GM12878 (cell line): ENCODE measurements around the gene NISCH. TPM values are rescaled to one million over a fixed set of nuclear protein-coding genes. Genes with fewer than 3 reads are reported as not detected.

ENCODE experiments used
- BCL3 ChIP-seq: IDR thresholded peaks from 2 replicates; pipeline ENCODE4 v1.6.1; 2011; ENCODE audit warnings: borderline replicate concordance, low read depth, mild to moderate bottlenecking, moderate library complexity, low read length; ENCODE audit not compliant: insufficient read depth, poor library complexity, severe bottlenecking
- E4F1 ChIP-seq: fragments of 450-650 bp; IDR thresholded peaks from 2 replicates; pipeline ENCODE4 v1.6.1; 2018; ENCODE audit warnings: borderline replicate concordance, mild to moderate bottlenecking; ENCODE audit not compliant: partially characterized antibody
- polyA plus RNA-seq, 11 experiments: library from polyadenylated mRNA; depleted of rRNA in 4 of 11; unstranded in 6 of 11; stranded (reverse) in 5 of 11; fragments of >200 nt; fragmentation: Nextera tagmentation in 4 of 11; fragmentation: Illumina TruSeq in 1 of 11; extraction: Ambion mirVana in 4 of 11; extraction: Trizol in 1 of 11; gene quantifications; 1 replicate in 1 of 11; 2 replicates in 10 of 11; pipeline versions ENCODE4 v1.2.1 to v1.2.3, GENCODE V29; 2011 to 2016; ENCODE audit warnings: inconsistent platforms in 2 of 11, missing spikeins in 2 of 11, low read depth in 1 of 11
- total RNA-seq, 4 experiments: library from RNA; depleted of rRNA in 3 of 4; stranded (reverse); fragments of >200 nt in 3 of 4; fragmentation: Illumina TruSeq in 1 of 4; extraction: Trizol in 1 of 4; gene quantifications; 2 replicates each; pipeline versions ENCODE4 v1.2.1 to v1.2.3, GENCODE V29; 2013 to 2021

Gene NISCH
- total and polyA plus RNA-seq, 10 of the 15 experiments (the other 5 are each of a cell fraction or from before 2014, with no cell fraction given): 0.76 to 52.5 (median 24.6) TPM

- no peak for TF ChIP-seq E4F1
- TF ChIP-seq BCL3: no peak
- TF ChIP-seq, all 136 proteins: peak for 0
Observed at GRCh38 chr3:52541050-52541449, 85.6 kb downstream of the NISCH start (continued).

Other genes starting within 250 kb of the NISCH start
Only the 7 nearest of the 15 such genes appear.
- 75.0 and 84.7 TPM in 2 replicates for gene BAP1, start 45.6 kb upstream of the NISCH start, total RNA-seq (2014; rRNA removed)
- 34.3 and 36.4 TPM in 2 replicates for gene BAP1, start 45.6 kb upstream of the NISCH start, total RNA-seq (2014; rRNA removed; fragmentation: Illumina TruSeq; extraction: Trizol)
- 81.9 and 90.4 TPM in 2 replicates for gene BAP1, start 45.6 kb upstream of the NISCH start, total RNA-seq (2021)
- gene BAP1, start 45.6 kb upstream of the NISCH start, polyA plus RNA-seq (2011; rRNA removed): 49.5 and 63.7 TPM in 2 replicates
- 16.7 and 39.2 TPM in 2 replicates for gene BAP1, start 45.6 kb upstream of the NISCH start, polyA plus RNA-seq (2014; fragmentation: Illumina TruSeq; extraction: Trizol)
- gene BAP1, start 45.6 kb upstream of the NISCH start, polyA plus RNA-seq (2014; fragmentation: Nextera tagmentation; extraction: Ambion mirVana): 10 to 100 TPM in 1 of 2 experiments, 1 to 10 TPM in 1; 4.4 to 10.3 TPM
- gene BAP1, start 45.6 kb upstream of the NISCH start, polyA plus RNA-seq (2014; rRNA removed): 63.6 and 70.2 TPM in 2 replicates
- gene BAP1, start 45.6 kb upstream of the NISCH start, polyA plus RNA-seq (2016; fragmentation: Nextera tagmentation; extraction: Ambion mirVana): 10 to 100 TPM; 28.4 to 29.7 TPM
- 7.7 and 7.8 TPM in 2 replicates for gene PHF7, start 44.9 kb upstream of the NISCH start, total RNA-seq (2014; rRNA removed)
- 7.7 and 8.0 TPM in 2 replicates for gene PHF7, start 44.9 kb upstream of the NISCH start, total RNA-seq (2014; rRNA removed; fragmentation: Illumina TruSeq; extraction: Trizol)
- gene PHF7, start 44.9 kb upstream of the NISCH start, total RNA-seq (2021): 7.0 and 7.6 TPM in 2 replicates
- 11.1 and 14.7 TPM in 2 replicates for gene PHF7, start 44.9 kb upstream of the NISCH start, polyA plus RNA-seq (2011; rRNA removed)
- 7.5 and 8.3 TPM in 2 replicates for gene PHF7, start 44.9 kb upstream of the NISCH start, polyA plus RNA-seq (2014; fragmentation: Illumina TruSeq; extraction: Trizol)
- 1 to 10 TPM; 1.3 to 3.4 TPM for gene PHF7, start 44.9 kb upstream of the NISCH start, polyA plus RNA-seq (2014; fragmentation: Nextera tagmentation; extraction: Ambion mirVana)
- 6.5 and 11.1 TPM in 2 replicates for gene PHF7, start 44.9 kb upstream of the NISCH start, polyA plus RNA-seq (2014; rRNA removed)
- gene PHF7, start 44.9 kb upstream of the NISCH start, polyA plus RNA-seq (2016; fragmentation: Nextera tagmentation; extraction: Ambion mirVana): 10 to 100 TPM in 1 of 2 experiments, 1 to 10 TPM in 1; 9.8 to 12.8 TPM
- gene SEMA3G, start 10.5 kb upstream of the NISCH start, total RNA-seq (2014; rRNA removed): 0.05 TPM in 1 of 2 replicates, not detected in the other
- not detected in 2 replicates for gene SEMA3G, start 10.5 kb upstream of the NISCH start, total RNA-seq (2014; rRNA removed; fragmentation: Illumina TruSeq; extraction: Trizol)
- gene SEMA3G, start 10.5 kb upstream of the NISCH start, total RNA-seq (2021): 0.27 TPM in 1 of 2 replicates, not detected in the other
- gene SEMA3G, start 10.5 kb upstream of the NISCH start, polyA plus RNA-seq (2011; rRNA removed): not detected in 2 replicates
- 0.03 TPM in 1 of 2 replicates, not detected in the other for gene SEMA3G, start 10.5 kb upstream of the NISCH start, polyA plus RNA-seq (2014; fragmentation: Illumina TruSeq; extraction: Trizol)
- gene SEMA3G, start 10.5 kb upstream of the NISCH start, polyA plus RNA-seq (2014; fragmentation: Nextera tagmentation; extraction: Ambion mirVana): not detected
- gene SEMA3G, start 10.5 kb upstream of the NISCH start, polyA plus RNA-seq (2014; rRNA removed): 0.04 TPM in 1 of 2 replicates, not detected in the other
- gene SEMA3G, start 10.5 kb upstream of the NISCH start, polyA plus RNA-seq (2016; fragmentation: Nextera tagmentation; extraction: Ambion mirVana): not detected
- 0.60 and 0.96 TPM in 2 replicates for gene TNNC1, start 1.6 kb upstream of the NISCH start, total RNA-seq (2014; rRNA removed)
- 0.46 TPM in 1 of 2 replicates, not detected in the other for gene TNNC1, start 1.6 kb upstream of the NISCH start, total RNA-seq (2014; rRNA removed; fragmentation: Illumina TruSeq; extraction: Trizol)
- gene TNNC1, start 1.6 kb upstream of the NISCH start, total RNA-seq (2021): 0.41 TPM in 1 of 2 replicates, not detected in the other
- gene TNNC1, start 1.6 kb upstream of the NISCH start, polyA plus RNA-seq (2011; rRNA removed): 1.3 and 1.8 TPM in 2 replicates
- 0.35 and 0.46 TPM in 2 replicates for gene TNNC1, start 1.6 kb upstream of the NISCH start, polyA plus RNA-seq (2014; fragmentation: Illumina TruSeq; extraction: Trizol)
- under 1 TPM in 1 of 2 experiments, not detected in 1; 0.13 TPM for gene TNNC1, start 1.6 kb upstream of the NISCH start, polyA plus RNA-seq (2014; fragmentation: Nextera tagmentation; extraction: Ambion mirVana)
- 0.77 and 0.85 TPM in 2 replicates for gene TNNC1, start 1.6 kb upstream of the NISCH start, polyA plus RNA-seq (2014; rRNA removed)
- under 1 TPM; 0.40 to 0.66 TPM for gene TNNC1, start 1.6 kb upstream of the NISCH start, polyA plus RNA-seq (2016; fragmentation: Nextera tagmentation; extraction: Ambion mirVana)
- not detected in 2 replicates for gene STAB1, start 39.7 kb downstream of the NISCH start, total RNA-seq (2014; rRNA removed)
- not detected in 2 replicates for gene STAB1, start 39.7 kb downstream of the NISCH start, total RNA-seq (2014; rRNA removed; fragmentation: Illumina TruSeq; extraction: Trizol)
- 0.35 and 0.46 TPM in 2 replicates for gene STAB1, start 39.7 kb downstream of the NISCH start, total RNA-seq (2021)
- gene STAB1, start 39.7 kb downstream of the NISCH start, polyA plus RNA-seq (2011; rRNA removed): not detected in 2 replicates
- gene STAB1, start 39.7 kb downstream of the NISCH start, polyA plus RNA-seq (2014; fragmentation: Illumina TruSeq; extraction: Trizol): not detected in 2 replicates
- not detected for gene STAB1, start 39.7 kb downstream of the NISCH start, polyA plus RNA-seq (2014; fragmentation: Nextera tagmentation; extraction: Ambion mirVana)
- not detected in 2 replicates for gene STAB1, start 39.7 kb downstream of the NISCH start, polyA plus RNA-seq (2014; rRNA removed)
- not detected for gene STAB1, start 39.7 kb downstream of the NISCH start, polyA plus RNA-seq (2016; fragmentation: Nextera tagmentation; extraction: Ambion mirVana)
- gene NT5DC2, start 78.3 kb downstream of the NISCH start, total RNA-seq (2014; rRNA removed): 79.6 and 107 TPM in 2 replicates
- 48.6 and 58.3 TPM in 2 replicates for gene NT5DC2, start 78.3 kb downstream of the NISCH start, total RNA-seq (2014; rRNA removed; fragmentation: Illumina TruSeq; extraction: Trizol)
- 122 and 135 TPM in 2 replicates for gene NT5DC2, start 78.3 kb downstream of the NISCH start, total RNA-seq (2021)
- 43.2 and 75.3 TPM in 2 replicates for gene NT5DC2, start 78.3 kb downstream of the NISCH start, polyA plus RNA-seq (2011; rRNA removed)
- gene NT5DC2, start 78.3 kb downstream of the NISCH start, polyA plus RNA-seq (2014; fragmentation: Illumina TruSeq; extraction: Trizol): 77.0 and 80.3 TPM in 2 replicates
- gene NT5DC2, start 78.3 kb downstream of the NISCH start, polyA plus RNA-seq (2014; fragmentation: Nextera tagmentation; extraction: Ambion mirVana): 10 to 100 TPM; 21.6 to 34.8 TPM
- 130 and 144 TPM in 2 replicates for gene NT5DC2, start 78.3 kb downstream of the NISCH start, polyA plus RNA-seq (2014; rRNA removed)
- 10 to 100 TPM; 32.1 to 51.0 TPM for gene NT5DC2, start 78.3 kb downstream of the NISCH start, polyA plus RNA-seq (2016; fragmentation: Nextera tagmentation; extraction: Ambion mirVana)
- 11.8 and 20.8 TPM in 2 replicates for gene UQCC5, start 81.0 kb downstream of the NISCH start, total RNA-seq (2014; rRNA removed)
- 20.6 and 28.0 TPM in 2 replicates for gene UQCC5, start 81.0 kb downstream of the NISCH start, total RNA-seq (2014; rRNA removed; fragmentation: Illumina TruSeq; extraction: Trizol)
- 26.2 and 27.0 TPM in 2 replicates for gene UQCC5, start 81.0 kb downstream of the NISCH start, total RNA-seq (2021)
- 13.5 and 15.1 TPM in 2 replicates for gene UQCC5, start 81.0 kb downstream of the NISCH start, polyA plus RNA-seq (2011; rRNA removed)
- 4.0 and 18.3 TPM in 2 replicates for gene UQCC5, start 81.0 kb downstream of the NISCH start, polyA plus RNA-seq (2014; fragmentation: Illumina TruSeq; extraction: Trizol)
- gene UQCC5, start 81.0 kb downstream of the NISCH start, polyA plus RNA-seq (2014; fragmentation: Nextera tagmentation; extraction: Ambion mirVana): 10 to 100 TPM; 38.4 to 56.8 TPM
- gene UQCC5, start 81.0 kb downstream of the NISCH start, polyA plus RNA-seq (2014; rRNA removed): 28.1 and 38.5 TPM in 2 replicates
- gene UQCC5, start 81.0 kb downstream of the NISCH start, polyA plus RNA-seq (2016; fragmentation: Nextera tagmentation; extraction: Ambion mirVana): 10 to 100 TPM; 69.1 to 84.8 TPM